H1 (cell line): Measurements from ENCODE around the gene KRTAP10-2.

ENCODE experiments used
- CBX5 ChIP-seq: fragments of 300-800, 300-1000 bp; sonication (generic); IDR thresholded peaks from 2 replicates; pipeline ENCODE4 v1.7.1; 2016; ENCODE audit warnings: antibody characterized with exemption, low read length, low read depth
- CHD7 ChIP-seq: fragments of 300-600 bp; sonication (generic); IDR thresholded peaks from 2 replicates; pipeline ENCODE4 v1.7.1; 2012; ENCODE audit warnings: low read length, moderate library complexity, mild to moderate bottlenecking, inconsistent platforms; ENCODE audit not compliant: insufficient replicate concordance
- CTCF ChIP-seq, 3 experiments: IDR thresholded peaks; 1 replicate in 2 of 3; 2 replicates in 1 of 3; pipeline versions ENCODE4 v1.5.1 to v1.6.1; 2011; ENCODE audit warnings: low read length in 3 of 3, mild to moderate bottlenecking in 3 of 3, inconsistent platforms in 2 of 3, low read depth in 1 of 3, moderate library complexity in 1 of 3; ENCODE audit not compliant: insufficient read depth in 1 of 3; ENCODE audit errors: control extremely low read depth in 1 of 3
- JUN ChIP-seq: IDR thresholded peaks from 2 replicates; pipeline ENCODE4 v1.6.1; 2011; ENCODE audit warnings: low read depth, mild to moderate bottlenecking, improper control_type of control experiment, low read length
- RAD21 ChIP-seq, 2 experiments: IDR thresholded peaks in 1 of 2; conservative IDR thresholded peaks in 1 of 2; 2 replicates each; pipeline ENCODE4 v1.6.1; 2011; ENCODE audit warnings: low read depth in 2 of 2, low read length in 2 of 2, improper control_type of control experiment in 1 of 2, inconsistent platforms in 1 of 2, mild to moderate bottlenecking in 1 of 2, moderate library complexity in 1 of 2
- RBBP5 ChIP-seq: IDR thresholded peaks from 2 replicates; pipeline ENCODE4 v1.7.1; 2012; ENCODE audit warnings: low read depth, mild to moderate bottlenecking, inconsistent platforms, low read length, moderate library complexity, borderline replicate concordance
- SRF ChIP-seq: IDR thresholded peaks from 2 replicates; pipeline ENCODE4 v1.6.1; 2011; ENCODE audit warnings: mild to moderate bottlenecking, low read depth, low read length, moderate library complexity
- TBP ChIP-seq: IDR thresholded peaks from 2 replicates; pipeline ENCODE4 v1.6.1; 2011; ENCODE audit warnings: low read depth, low read length, improper control_type of control experiment
- TF ChIP-seq, protein P1 (sequence below): IDR thresholded peaks from 2 replicates; pipeline ENCODE4 v1.6.1; 2011; ENCODE audit warnings: low read depth, mild to moderate bottlenecking, low read length; ENCODE audit not compliant: insufficient read depth

DNA sequence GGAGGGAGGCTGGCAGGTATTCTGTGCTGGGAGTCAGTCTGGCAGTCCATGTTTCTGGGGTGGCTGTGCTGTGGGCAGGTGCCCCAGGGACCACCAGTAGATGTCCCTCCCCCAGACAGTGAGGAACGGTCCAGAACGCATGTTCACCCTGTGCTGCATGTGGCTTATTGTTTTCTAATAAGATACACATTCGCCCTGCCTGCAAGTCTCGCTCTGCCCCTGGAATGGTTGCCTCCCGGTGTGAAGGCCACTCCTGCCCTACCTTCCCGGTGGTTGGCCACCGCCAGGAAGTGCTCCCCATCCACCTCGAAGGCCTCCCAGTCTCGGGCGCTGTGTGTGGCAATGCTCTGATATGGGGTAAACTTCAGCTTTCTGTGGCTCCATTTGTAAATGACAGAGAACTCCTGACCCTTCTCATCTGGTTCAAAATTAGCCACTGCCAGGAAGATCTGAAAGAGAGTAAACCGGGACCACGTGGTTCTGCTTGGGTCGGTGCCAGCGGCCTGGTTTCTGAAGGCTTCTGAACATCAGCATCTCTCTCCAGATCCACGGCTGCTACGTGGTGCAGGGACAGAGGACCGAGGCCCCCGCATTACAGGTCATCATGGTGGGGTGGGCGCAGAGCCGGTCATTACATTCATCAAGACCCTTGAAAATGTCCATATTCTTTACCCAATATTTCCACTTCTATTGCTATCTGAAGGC lies 25.8 kb downstream of the KRTAP10-2 start:
- TF ChIP-seq CTCF (IDR thresholded peaks at IDR 0.05; ENCODE audit: control extremely low read depth in 1 of 3, insufficient read depth in 1 of 3, low read depth in 1 of 3, low read length in 3 of 3) (no peak), RBBP5 (no peak), CBX5 (no peak), SRF (no peak), RAD21 (IDR thresholded peaks at IDR 0.05 in 1 of 2, conservative IDR thresholded peaks at IDR 0.05 in 1 of 2; ENCODE audit: low read depth in 2 of 2, low read length in 2 of 2) (no peak), CHD7 (no peak), JUN (no peak), TBP (no peak)
- TF ChIP-seq, protein P1, sequence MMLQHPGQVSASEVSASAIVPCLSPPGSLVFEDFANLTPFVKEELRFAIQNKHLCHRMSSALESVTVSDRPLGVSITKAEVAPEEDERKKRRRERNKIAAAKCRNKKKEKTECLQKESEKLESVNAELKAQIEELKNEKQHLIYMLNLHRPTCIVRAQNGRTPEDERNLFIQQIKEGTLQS = no peak
